HCT116 (cell line): ENCODE data around the gene RNU7-1. TPM values are rescaled to one million over a fixed set of nuclear protein-coding genes. Genes with fewer than 3 reads are reported as not detected.

Experiments
- ATAC-seq: fragments of 200-7000 bp; cut with Tn5 transposase; 2 replicates; pipeline ENCODE4 v1.9.1; 2020; ENCODE audit warnings: mild to moderate bottlenecking, moderate library complexity
- BruUV-seq: library from RNA; stranded (reverse); fragments of 400-500 nt; replicated peaks from 2 replicates; lab custom pipeline; 2021; lab: Mats Ljungman, UMichigan
- CTCF ChIA-PET: fragments of 300-600 bp; sonication (Branson Sonifier 250); formaldehyde crosslinking; loops from one replicate; lab custom pipeline; 2021; ENCODE audit warnings: antibody characterized with exemption; lab: Charles Lee
- POLR2A ChIA-PET: fragments of 300-600, 350-600 bp; sonication (Branson Sonifier 250); formaldehyde crosslinking; loops from one replicate; lab custom pipeline; 2021; ENCODE audit warnings: antibody characterized with exemption; lab: Charles Lee
- RAD21 ChIA-PET, 2 experiments: fragments of 300-600 bp; sonication (Branson Sonifier 250); formaldehyde crosslinking; loops; one replicate each; lab custom pipeline; 2023; ENCODE audit warnings: low total read pairs in 2 of 2; ENCODE audit not compliant: uncharacterized antibody in 2 of 2, unreplicated experiment in 2 of 2, low non-redundant PET in 1 of 2; lab: Charles Lee
- DNase-seq: peaks from one replicate; pipeline ENCODE4 v3.0.0-alpha.2; 2010; ENCODE audit warnings: low read depth, low spot score
- H2AFZ ChIP-seq: fragments of 200-600 bp; shearing (Covaris generic), sonication (generic); 2 replicates; pipeline ENCODE4 v1.6.1; 2017; ENCODE audit warnings: low read depth, mixed run types, mixed read lengths, antibody characterized with exemption, low read length; ENCODE audit not compliant: poor library complexity, severe bottlenecking
- H3K27ac ChIP-seq: 2 replicates; pipeline ENCODE4 v1.5.1; 2012; ENCODE audit warnings: low read depth, low read length
- H3K27me3 ChIP-seq: fragments of 200-600 bp; sonication (generic); 2 replicates; pipeline ENCODE4 v1.6.1; 2016; ENCODE audit warnings: mixed run types, low read length, mixed read lengths; ENCODE audit not compliant: insufficient read depth
- H3K36me3 ChIP-seq, 2 experiments: fragments of 200-500 bp in 1 of 2; fragments of 200-600 bp in 1 of 2; sonication (Bioruptor generic) in 1 of 2; sonication (generic) in 1 of 2; 2 replicates each; pipeline versions ENCODE4 v1.5.1 to v1.6.1; 2014 to 2016; ENCODE audit warnings: low read length in 2 of 2, inconsistent platforms in 1 of 2, mixed read lengths in 1 of 2, mixed run types in 1 of 2; ENCODE audit not compliant: insufficient read depth in 2 of 2, control insufficient read depth in 1 of 2
- H3K4me1 ChIP-seq, 2 experiments: fragments of 200-600 bp in 1 of 2; sonication (generic) in 1 of 2; 2 replicates each; pipeline versions ENCODE4 v1.5.1 to v1.6.1; 2012 to 2017; ENCODE audit warnings: low read length in 2 of 2, inconsistent platforms in 1 of 2, mild to moderate bottlenecking in 1 of 2, mixed read lengths in 1 of 2, mixed run types in 1 of 2, moderate library complexity in 1 of 2; ENCODE audit not compliant: insufficient read depth in 2 of 2, control insufficient read depth in 1 of 2
- H3K4me2 ChIP-seq: fragments of 200-600 bp; sonication (generic); 2 replicates; pipeline ENCODE4 v1.6.1; 2017; ENCODE audit warnings: mixed run types, low read length, mixed read lengths
- H3K4me3 ChIP-seq, 2 experiments: fragments of 200-600 bp in 1 of 2; sonication (generic) in 1 of 2; replicated peaks in 1 of 2; 2 replicates each; pipeline ENCODE4 v1.5.1; 2011 to 2016; ENCODE audit warnings: low read length in 2 of 2, control low read depth in 1 of 2, low read depth in 1 of 2, mild to moderate bottlenecking in 1 of 2, mixed read lengths in 1 of 2, mixed run types in 1 of 2
- H3K79me2 ChIP-seq: fragments of 200-600 bp; sonication (generic); 2 replicates; pipeline ENCODE4 v1.6.1; 2017; ENCODE audit warnings: mild to moderate bottlenecking, mixed run types, low read length, moderate library complexity, mixed read lengths; ENCODE audit not compliant: insufficient read depth
- H3K9ac ChIP-seq: fragments of 200-600 bp; sonication (generic); 2 replicates; pipeline ENCODE4 v1.6.1; 2016; ENCODE audit warnings: low read length, mixed read lengths
- H3K9me2 ChIP-seq: fragments of 200-600 bp; sonication (generic), shearing (Covaris generic); 2 replicates; pipeline ENCODE4 v1.6.1; 2017; ENCODE audit warnings: mixed run types, mild to moderate bottlenecking, moderate library complexity; ENCODE audit not compliant: insufficient read depth
- H3K9me3 ChIP-seq, 2 experiments: fragments of 200-500 bp in 1 of 2; fragments of 200-600 bp in 1 of 2; sonication (Bioruptor generic) in 1 of 2; sonication (generic) in 1 of 2; 2 replicates each; pipeline ENCODE4 v1.6.1; 2014 to 2017; ENCODE audit warnings: low read length in 2 of 2, mixed read lengths in 2 of 2, inconsistent platforms in 1 of 2, low read depth in 1 of 2, mild to moderate bottlenecking in 1 of 2, mixed run types in 1 of 2, moderate library complexity in 1 of 2; ENCODE audit not compliant: control insufficient read depth in 1 of 2, insufficient read depth in 1 of 2
- H4K20me1 ChIP-seq: fragments of 200-600 bp; sonication (generic), shearing (Covaris generic); 2 replicates; pipeline ENCODE4 v1.6.1; 2017; ENCODE audit warnings: mixed run types, mild to moderate bottlenecking, moderate library complexity; ENCODE audit not compliant: insufficient read depth
- ATF3 ChIP-seq: IDR thresholded peaks from 2 replicates; pipeline ENCODE4 v1.6.1; 2012
- POLR2AphosphoS5 ChIP-seq: IDR thresholded peaks from 2 replicates; pipeline ENCODE4 v1.6.1; 2011; ENCODE audit warnings: mild to moderate bottlenecking, low read depth, low read length, moderate library complexity
- RAD21 ChIP-seq: IDR thresholded peaks from 2 replicates; pipeline ENCODE4 v1.6.1; 2012; ENCODE audit warnings: low read depth, mild to moderate bottlenecking
- SIN3A ChIP-seq: IDR thresholded peaks from 2 replicates; pipeline ENCODE4 v1.6.1; 2012; ENCODE audit warnings: low read depth
- intact Hi-C: fragments of 100-400 bp; cut with micrococcal nuclease; formaldehyde crosslinking; loops from 2 replicates; pipeline ENCODE4 v1.10.0; 2022
- total RNA-seq: library from RNA; stranded (reverse); gene quantifications from one replicate; pipeline ENCODE4 v1.2.1, GENCODE V29; 2021; ENCODE audit not compliant: unreplicated experiment

The RNU7-1 gene
- total RNA-seq, 1 experiment from 2014 or later: not detected

GRCh38 chr12:6979021-6979420 lies 35.4 kb downstream of the RNU7-1 start:
- CTCF ChIA-PET: interaction anchor here (1.0 kb wide), 1 partner anchor 14 kb away, joined by 3 read pairs; no protein-coding TSS in a partner anchor

GRCh38 chr12:6979453-6979852 lies 35.8 kb downstream of the RNU7-1 start:
- intact Hi-C loops: no loop called here
- H2AFZ ChIP-seq: no peak overlapping the region
- ChIA-PET RAD21 (no interaction called here), CTCF (no interaction called here)
- no peak overlapping the region for H3K4me3 ChIP-seq
- no peak overlapping the region for H3K4me2 ChIP-seq
- DNase-seq: no peak
- peaks cover 55 to 60% of the 10 kb centered on the region in 2 experiments for H3K36me3 ChIP-seq
- H3K9me3 ChIP-seq: no peaks in the 10 kb centered on the region
- TF ChIP-seq RAD21 (no peak), SIN3A (peak; percentile 4; the same call in 1 of the 2 replicates)
- TF ChIP-seq, all 23 proteins: peak for 1
- H3K27ac ChIP-seq: no peak overlapping the region
- H3K4me1 ChIP-seq: no peaks in the 10 kb centered on the region
- no TSS peak for BruUV-seq
- no peaks in the 10 kb centered on the region for H4K20me1 ChIP-seq
- no peak for ATAC-seq
- H3K9ac ChIP-seq: no peak overlapping the region
- H3K79me2 ChIP-seq: peaks cover 8% of the 10 kb centered on the region; the same call in 1 of the 2 replicates
- POLR2A ChIA-PET: no interaction called here
- no peaks in the 10 kb centered on the region for H3K9me2 ChIP-seq
- no peaks in the 10 kb centered on the region for H3K27me3 ChIP-seq

More at GRCh38 chr12:6979021-6979420, 35.4 kb downstream of the RNU7-1 start:
- Histone ChIP-seq H3K9me2 (no peaks in the 10 kb centered on the region), H3K9me3 (no peaks in the 10 kb centered on the region), H3K9ac (no peak overlapping the region), H3K4me1 (no peaks in the 10 kb centered on the region), H3K4me3 (no peak overlapping the region), H3K4me2 (no peak overlapping the region), H3K27ac (no peak overlapping the region), H3K27me3 (no peaks in the 10 kb centered on the region), H2AFZ (no peak overlapping the region), H4K20me1 (no peaks in the 10 kb centered on the region), H3K36me3 (peaks cover 55 to 64% of the 10 kb centered on the region in 2 experiments), H3K79me2 (peaks cover 9% of the 10 kb centered on the region)
- POLR2A ChIA-PET: interaction anchor here (0.5 kb wide), 1 partner anchor 111 kb away, joined by 3 read pairs; the partner anchor contains the start of gene TPI1
- intact Hi-C loops: no loop called here
- TF ChIP-seq ATF3: no peak
- TF ChIP-seq SIN3A: peak; percentile 13; the same call in 1 of the 2 replicates
- TF ChIP-seq POLR2AphosphoS5: 0 out of 2 replicates have a peak, but pooled peaks have one; percentile 24
- ATAC-seq (no peak), DNase-seq (no peak)
- RAD21 ChIA-PET: no interaction called here
- no TSS peak for BruUV-seq
